Calu3 (cell line): ENCODE results near the gene PGAM2. TPM values are rescaled to one million over a fixed set of nuclear protein-coding genes. Genes with fewer than 3 reads are reported as not detected.

Experiments
- BruUV-seq: library from RNA; stranded (reverse); fragments of 400-500 nt; replicated peaks from 2 replicates; lab custom pipeline; 2021; lab: Mats Ljungman, UMichigan
- CTCF ChIA-PET: fragments of 300-600 bp; sonication (Branson Sonifier 250); formaldehyde crosslinking; loops from one replicate; lab custom pipeline; 2022; ENCODE audit warnings: antibody characterized with exemption; lab: Charles Lee
- DNase-seq: peaks from one replicate; pipeline ENCODE4 v3.0.0; 2022
- H3K27ac Mint-ChIP-seq: one replicate; pipeline ENCODE4 v1.8.0; 2022; ENCODE audit warnings: mixed read lengths; ENCODE audit not compliant: unreplicated experiment
- H3K27me3 Mint-ChIP-seq: one replicate; pipeline ENCODE4 v1.8.0; 2022; ENCODE audit warnings: mixed read lengths; ENCODE audit not compliant: unreplicated experiment
- H3K36me3 Mint-ChIP-seq: one replicate; pipeline ENCODE4 v1.8.0; 2022; ENCODE audit warnings: mild to moderate bottlenecking, moderate library complexity, mixed read lengths; ENCODE audit not compliant: insufficient read depth, unreplicated experiment
- H3K4me1 Mint-ChIP-seq: one replicate; pipeline ENCODE4 v1.8.0; 2022; ENCODE audit warnings: mild to moderate bottlenecking, low read depth, mixed read lengths; ENCODE audit not compliant: unreplicated experiment
- H3K4me3 Mint-ChIP-seq: one replicate; pipeline ENCODE4 v1.8.0; 2022; ENCODE audit warnings: mild to moderate bottlenecking, low read depth, moderate library complexity, mixed read lengths; ENCODE audit not compliant: unreplicated experiment
- H3K9me3 Mint-ChIP-seq: one replicate; pipeline ENCODE4 v1.8.0; 2022; ENCODE audit warnings: low read depth, mixed read lengths; ENCODE audit not compliant: unreplicated experiment
- CTCF ChIP-seq: fragments of 200-600 bp; IDR thresholded peaks from one replicate; pipeline ENCODE4 v1.8.0; 2022; ENCODE audit warnings: antibody characterized with exemption; ENCODE audit not compliant: unreplicated experiment
- intact Hi-C: fragments of 100-400 bp; cut with micrococcal nuclease; formaldehyde crosslinking; loops from one replicate; pipeline ENCODE4 v1.10.0; 2022; ENCODE audit not compliant: unreplicated experiment
- total RNA-seq: library from RNA; stranded (reverse); gene quantifications from 2 replicates; pipeline ENCODE4 v1.2.3, GENCODE V29; 2022

The PGAM2 gene
- total RNA-seq, 1 experiment from 2014 or later: 0.87 TPM

- Mint-ChIP-seq H3K27ac (no peak overlapping the region), H3K27me3 (peaks cover 60% of the 10 kb centered on the region), H3K4me1 (no peaks in the 10 kb centered on the region), H3K4me3 (no peak overlapping the region), H3K36me3 (peaks cover 34% of the 10 kb centered on the region), H3K9me3 (no peaks in the 10 kb centered on the region)
- no peak for TF ChIP-seq CTCF
- no TSS peak for BruUV-seq
- intact Hi-C loops: no loop called here
- no peak for DNase-seq
- CTCF ChIA-PET: interaction anchor here (0.9 kb wide), 1 partner anchor 12 kb away, joined by 3 read pairs; no protein-coding TSS in a partner anchor
Measured at GRCh38 chr7:44110719-44111635, 45.6 kb upstream of the PGAM2 start.

GRCh38 chr7:44109991-44110390 is 44.6 kb upstream of the PGAM2 start:
- Mint-ChIP-seq H3K27me3 (peaks cover 69% of the 10 kb centered on the region), H3K4me1 (peaks cover 6% of the 10 kb centered on the region)
- no TSS peak for BruUV-seq

GRCh38 chr7:44108768-44109750 is 43.7 kb upstream of the PGAM2 start:
- H3K36me3 Mint-ChIP-seq: peaks cover 26% of the 10 kb centered on the region
- H3K4me1 Mint-ChIP-seq: peaks cover 6% of the 10 kb centered on the region
- intact Hi-C loops: no loop called here
- BruUV-seq: no TSS peak
- no peak for TF ChIP-seq CTCF
- CTCF ChIA-PET: no interaction called here
- no peak for DNase-seq
- peaks cover 74% of the 10 kb centered on the region for H3K27me3 Mint-ChIP-seq
- no peaks in the 10 kb centered on the region for H3K9me3 Mint-ChIP-seq
- no peak overlapping the region for H3K27ac Mint-ChIP-seq
- H3K4me3 Mint-ChIP-seq: no peak overlapping the region

More at GRCh38 chr7:44109991-44110390, 44.6 kb upstream of the PGAM2 start:
- CTCF ChIA-PET: no interaction called here
- H3K4me3 Mint-ChIP-seq: no peak overlapping the region
- no peaks in the 10 kb centered on the region for H3K9me3 Mint-ChIP-seq
- no peak for DNase-seq
- no peak overlapping the region for H3K27ac Mint-ChIP-seq
- H3K36me3 Mint-ChIP-seq: peaks cover 32% of the 10 kb centered on the region
- intact Hi-C loops: no loop called here
- TF ChIP-seq CTCF: no peak
